ENCODE results near the gene CYP2C18.

The CYP2C18 gene

DNA sequence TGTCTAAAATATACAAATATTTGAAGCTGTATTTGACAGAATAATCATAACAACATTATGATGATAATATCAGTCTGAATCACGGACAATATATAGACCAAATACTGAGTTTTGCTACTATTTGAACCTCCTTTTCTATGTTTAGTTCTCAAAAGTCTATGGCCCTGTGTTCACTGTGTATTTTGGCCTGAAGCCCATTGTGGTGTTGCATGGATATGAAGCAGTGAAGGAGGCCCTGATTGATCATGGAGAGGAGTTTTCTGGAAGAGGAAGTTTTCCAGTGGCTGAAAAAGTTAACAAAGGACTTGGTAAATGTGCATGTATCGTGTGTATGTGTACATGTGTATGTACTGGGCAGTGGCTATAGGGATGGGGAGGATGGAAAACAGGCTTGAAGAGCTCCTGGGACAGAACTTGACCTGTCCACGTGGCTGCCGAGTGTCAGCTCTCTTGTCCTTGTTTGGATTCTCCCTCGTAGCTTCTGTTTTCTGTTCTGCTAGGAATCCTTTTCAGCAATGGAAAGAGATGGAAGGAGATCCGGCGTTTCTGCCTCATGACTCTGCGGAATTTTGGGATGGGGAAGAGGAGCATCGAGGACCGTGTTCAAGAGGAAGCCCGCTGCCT is 4.2 kb downstream of the CYP2C18 start:
- Histone ChIP-seq H3K4me2 (ENCODE audit: low read depth, low read length, poor library complexity, severe bottlenecking) (no peak overlapping the region), H3K79me2 (ENCODE audit: insufficient read depth, low read length) (no peaks in the 10 kb centered on the region), H2AFZ (ENCODE audit: low read depth, low read length, severe bottlenecking) (no peak overlapping the region), H3K36me3 (ENCODE audit: low read length) (no peaks in the 10 kb centered on the region; the same call in 1 of the 2 replicates), H3K27ac (ENCODE audit: low read depth, low read length) (no peak overlapping the region), H3K9ac (ENCODE audit: low read length) (no peak overlapping the region), H3K9me3 (ENCODE audit: insufficient read depth, low read length) (no peaks in the 10 kb centered on the region), H3K27me3 (ENCODE audit: low read length) (no peaks in the 10 kb centered on the region), H4K20me1 (ENCODE audit: low read depth, low read length) (no peaks in the 10 kb centered on the region), H3K9me2 (replicated peaks; ENCODE audit: insufficient read depth, low read length) (no peaks in the 10 kb centered on the region), H3K4me3 (ENCODE audit: insufficient read depth, low read length, poor library complexity, severe bottlenecking) (no peak overlapping the region), H3F3A (ENCODE audit: insufficient read depth) (no peaks in the 10 kb centered on the region)
- no peak for TF ChIP-seq EZH2phosphoT487 (conservative IDR thresholded peaks at IDR 0.05; ENCODE audit: low read length)

DNA sequence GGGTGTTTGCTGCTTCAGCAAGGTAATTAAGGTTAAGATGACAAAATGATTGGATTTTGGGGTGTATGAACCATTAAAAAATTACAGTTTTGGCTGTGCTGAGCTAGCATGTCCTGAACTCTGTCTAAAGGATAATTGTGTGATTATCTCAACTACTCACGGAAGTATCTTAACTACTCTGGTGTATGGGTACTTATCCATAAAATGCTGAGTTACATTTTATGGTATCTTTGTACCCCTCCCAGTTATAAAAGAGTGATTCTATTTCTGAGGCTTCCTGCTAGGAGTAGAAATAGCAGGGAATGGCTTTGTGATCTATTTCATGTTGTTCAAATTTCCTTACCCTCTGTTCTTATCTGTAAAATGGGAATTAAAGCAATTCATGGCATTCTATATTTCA is 22.6 kb downstream of the CYP2C18 start:
- Histone ChIP-seq H3K27me3 (ENCODE audit: low read length) (no peaks in the 10 kb centered on the region), H3K36me3 (ENCODE audit: low read length) (no peaks in the 10 kb centered on the region), H2AFZ (ENCODE audit: low read depth, low read length, severe bottlenecking) (no peak overlapping the region), H3K9ac (ENCODE audit: low read length) (no peak overlapping the region), H3K9me2 (replicated peaks; ENCODE audit: insufficient read depth, low read length) (no peaks in the 10 kb centered on the region; the same call in 1 of the 2 replicates), H3K4me3 (ENCODE audit: insufficient read depth, low read length, poor library complexity, severe bottlenecking) (no peak overlapping the region), H3K79me2 (ENCODE audit: insufficient read depth, low read length) (no peaks in the 10 kb centered on the region), H4K20me1 (ENCODE audit: low read depth, low read length) (no peaks in the 10 kb centered on the region), H3K27ac (ENCODE audit: low read depth, low read length) (no peak overlapping the region), H3K4me2 (ENCODE audit: low read depth, low read length, poor library complexity, severe bottlenecking) (no peak overlapping the region), H3K9me3 (ENCODE audit: insufficient read depth, low read length) (no peaks in the 10 kb centered on the region), H3F3A (ENCODE audit: insufficient read depth) (no peaks in the 10 kb centered on the region)
- TF ChIP-seq EZH2phosphoT487 (conservative IDR thresholded peaks at IDR 0.05; ENCODE audit: low read length), result no peak
- TF ChIP-seq, protein P1, sequence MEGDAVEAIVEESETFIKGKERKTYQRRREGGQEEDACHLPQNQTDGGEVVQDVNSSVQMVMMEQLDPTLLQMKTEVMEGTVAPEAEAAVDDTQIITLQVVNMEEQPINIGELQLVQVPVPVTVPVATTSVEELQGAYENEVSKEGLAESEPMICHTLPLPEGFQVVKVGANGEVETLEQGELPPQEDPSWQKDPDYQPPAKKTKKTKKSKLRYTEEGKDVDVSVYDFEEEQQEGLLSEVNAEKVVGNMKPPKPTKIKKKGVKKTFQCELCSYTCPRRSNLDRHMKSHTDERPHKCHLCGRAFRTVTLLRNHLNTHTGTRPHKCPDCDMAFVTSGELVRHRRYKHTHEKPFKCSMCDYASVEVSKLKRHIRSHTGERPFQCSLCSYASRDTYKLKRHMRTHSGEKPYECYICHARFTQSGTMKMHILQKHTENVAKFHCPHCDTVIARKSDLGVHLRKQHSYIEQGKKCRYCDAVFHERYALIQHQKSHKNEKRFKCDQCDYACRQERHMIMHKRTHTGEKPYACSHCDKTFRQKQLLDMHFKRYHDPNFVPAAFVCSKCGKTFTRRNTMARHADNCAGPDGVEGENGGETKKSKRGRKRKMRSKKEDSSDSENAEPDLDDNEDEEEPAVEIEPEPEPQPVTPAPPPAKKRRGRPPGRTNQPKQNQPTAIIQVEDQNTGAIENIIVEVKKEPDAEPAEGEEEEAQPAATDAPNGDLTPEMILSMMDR (IDR thresholded peaks at IDR 0.05; ENCODE audit: insufficient read depth, low read length, poor library complexity, severe bottlenecking), result no peak

GRCh38 chr10:94710578-94710977 is 27.0 kb downstream of the CYP2C18 start:
- H3K27ac ChIP-seq (ENCODE audit: low read depth, low read length), result no peak overlapping the region
- no peaks in the 10 kb centered on the region for H3F3A ChIP-seq (ENCODE audit: insufficient read depth)
- no peaks in the 10 kb centered on the region for H3K36me3 ChIP-seq (ENCODE audit: low read length)
- H4K20me1 ChIP-seq (ENCODE audit: low read depth, low read length), result no peaks in the 10 kb centered on the region
- H3K4me3 ChIP-seq (ENCODE audit: insufficient read depth, low read length, poor library complexity, severe bottlenecking), result no peak overlapping the region
- no peak for TF ChIP-seq EZH2phosphoT487 (conservative IDR thresholded peaks at IDR 0.05; ENCODE audit: low read length)
- TF ChIP-seq, protein P1 (IDR thresholded peaks at IDR 0.05; ENCODE audit: insufficient read depth, low read length, poor library complexity, severe bottlenecking), result no peak
- no peaks in the 10 kb centered on the region; the same call in 1 of the 2 replicates for H3K9me2 ChIP-seq (replicated peaks; ENCODE audit: insufficient read depth, low read length)
- H3K79me2 ChIP-seq (ENCODE audit: insufficient read depth, low read length), result no peaks in the 10 kb centered on the region
- no peak overlapping the region for H2AFZ ChIP-seq (ENCODE audit: low read depth, low read length, severe bottlenecking)
- no peaks in the 10 kb centered on the region for H3K9me3 ChIP-seq (ENCODE audit: insufficient read depth, low read length)
- H3K9ac ChIP-seq (ENCODE audit: low read length), result no peak overlapping the region
- H3K27me3 ChIP-seq (ENCODE audit: low read length), result no peaks in the 10 kb centered on the region
- H3K4me2 ChIP-seq (ENCODE audit: low read depth, low read length, poor library complexity, severe bottlenecking), result no peak overlapping the region

- no peak for TF ChIP-seq EZH2phosphoT487 (conservative IDR thresholded peaks at IDR 0.05; ENCODE audit: low read length)
- TF ChIP-seq, protein P1 (IDR thresholded peaks at IDR 0.05; ENCODE audit: insufficient read depth, low read length, poor library complexity, severe bottlenecking), result no peak
- Histone ChIP-seq H3K9me3 (ENCODE audit: insufficient read depth, low read length) (no peaks in the 10 kb centered on the region), H3F3A (ENCODE audit: insufficient read depth) (no peaks in the 10 kb centered on the region)
Observed at GRCh38 chr10:94725871-94726270, 42.3 kb downstream of the CYP2C18 start.

More at GRCh38 chr10:94725871-94726270, 42.3 kb downstream of the CYP2C18 start:
- Histone ChIP-seq H3K27ac (ENCODE audit: low read depth, low read length) (no peak overlapping the region), H3K79me2 (ENCODE audit: insufficient read depth, low read length) (no peaks in the 10 kb centered on the region), H3K9ac (ENCODE audit: low read length) (no peak overlapping the region), H3K27me3 (ENCODE audit: low read length) (no peaks in the 10 kb centered on the region), H3K4me2 (ENCODE audit: low read depth, low read length, poor library complexity, severe bottlenecking) (no peak overlapping the region), H3K36me3 (ENCODE audit: low read length) (no peaks in the 10 kb centered on the region), H3K4me3 (ENCODE audit: insufficient read depth, low read length, poor library complexity, severe bottlenecking) (no peak overlapping the region), H4K20me1 (ENCODE audit: low read depth, low read length) (no peaks in the 10 kb centered on the region), H3K9me2 (replicated peaks; ENCODE audit: insufficient read depth, low read length) (no peaks in the 10 kb centered on the region), H2AFZ (ENCODE audit: low read depth, low read length, severe bottlenecking) (no peak overlapping the region)

All from SU-DHL-6 (cell line).